B cell (primary cell): ENCODE results near the gene ANKFY1. TPM values are rescaled to one million over a fixed set of nuclear protein-coding genes. Genes with fewer than 3 reads are reported as not detected.
A peak's percentile ranks its signal among the peaks of the same experiment; 100 is the strongest.

Experiments used
- ATAC-seq: fragments of 200-7000 bp; cut with Tn5 transposase; one replicate; pipeline ENCODE4 v1.10.0; 2021; ENCODE audit warnings: low read depth, mild to moderate bottlenecking, moderate number of reproducible peaks, moderate library complexity
- CTCF ChIA-PET: fragments of 350-600 bp; sonication (Branson Sonifier 250); formaldehyde crosslinking; loops from one replicate; lab custom pipeline; 2021; ENCODE audit warnings: antibody characterized with exemption, inconsistent platforms; lab: Charles Lee
- POLR2A ChIA-PET: fragments of 350-600 bp; sonication (Branson Sonifier 250); formaldehyde crosslinking; loops from one replicate; lab custom pipeline; 2021; ENCODE audit warnings: antibody characterized with exemption; lab: Charles Lee
- DNase-seq: peaks from one replicate; pipeline ENCODE4 v3.0.0; 2013
- H2AFZ ChIP-seq: 2 replicates; pipeline ENCODE4 v1.6.1; 2012; ENCODE audit warnings: mild to moderate bottlenecking, low read depth, low read length; ENCODE audit not compliant: insufficient read depth, poor library complexity, severe bottlenecking
- H3K27ac ChIP-seq, 2 donors: 1 replicate in 1 of 2; 2 replicates in 1 of 2; pipeline ENCODE4 v1.5.1; 2012 to 2013; ENCODE audit warnings: low read length in 2 of 2, mild to moderate bottlenecking in 2 of 2, moderate library complexity in 1 of 2
- H3K27me3 ChIP-seq, 4 experiments: fragments of 200-600 bp in 1 of 4; sonication (generic) in 1 of 4; replicated peaks in 1 of 4; 1 replicate in 2 of 4; 2 replicates in 2 of 4; pipeline versions ENCODE4 v1.6.1 to v1.7.0; 2013 to 2016; ENCODE audit warnings: low read length in 3 of 4, mild to moderate bottlenecking in 2 of 4, mixed read lengths in 1 of 4, moderate library complexity in 1 of 4; ENCODE audit not compliant: insufficient read depth in 4 of 4, control insufficient read depth in 3 of 4; ENCODE audit errors: control extremely low read depth in 1 of 4
- H3K36me3 ChIP-seq, 2 experiments: replicated peaks in 1 of 2; 1 replicate in 1 of 2; 2 replicates in 1 of 2; pipeline versions ENCODE4 v1.6.1 to v1.7.1; 2013; ENCODE audit warnings: low read length in 1 of 2; ENCODE audit not compliant: insufficient read depth in 2 of 2, control insufficient read depth in 1 of 2; ENCODE audit errors: control extremely low read depth in 1 of 2, extremely low read depth in 1 of 2
- H3K4me1 ChIP-seq, 2 donors: fragments of 200-600 bp in 1 of 2; sonication (generic) in 1 of 2; 1 replicate in 1 of 2; 2 replicates in 1 of 2; pipeline versions ENCODE4 v1.5.1 to v1.6.1; 2013 to 2017; ENCODE audit warnings: low read length in 2 of 2; ENCODE audit not compliant: control insufficient read depth in 2 of 2, insufficient read depth in 2 of 2
- H3K4me2 ChIP-seq: replicated peaks from 2 replicates; pipeline ENCODE3; 2012; ENCODE audit warnings: mild to moderate bottlenecking, low read depth, low read length; ENCODE audit not compliant: poor library complexity, severe bottlenecking
- H3K4me3 ChIP-seq, 5 experiments: fragments of 200-600 bp in 1 of 5; sonication (generic) in 1 of 5; 1 replicate in 3 of 5; 2 replicates in 2 of 5; pipeline versions ENCODE4 v1.5.1 to v1.7.0; 2011 to 2016; ENCODE audit warnings: low read length in 4 of 5, mild to moderate bottlenecking in 4 of 5, low read depth in 2 of 5, control low read depth in 1 of 5, moderate library complexity in 1 of 5; ENCODE audit not compliant: insufficient read depth in 1 of 5; ENCODE audit errors: control extremely low read depth in 1 of 5, extremely low read depth in 1 of 5
- H3K79me2 ChIP-seq: fragments of 200-600 bp; sonication (generic); one replicate; pipeline ENCODE4 v1.6.0; 2016; ENCODE audit warnings: low read length; ENCODE audit not compliant: control insufficient read depth, insufficient read depth
- H3K9ac ChIP-seq: fragments of 200-600 bp; sonication (generic); 2 replicates; pipeline ENCODE4 v1.6.1; 2017; ENCODE audit warnings: mild to moderate bottlenecking, low read length, moderate library complexity
- H3K9me3 ChIP-seq, 3 donors: one replicate each; pipeline versions ENCODE4 v1.6.1 to v1.7.1; 2013; ENCODE audit warnings: low read length in 2 of 3; ENCODE audit not compliant: control insufficient read depth in 2 of 3, insufficient read depth in 1 of 3; ENCODE audit errors: control extremely low read depth in 1 of 3
- H4K20me1 ChIP-seq: 2 replicates; pipeline ENCODE4 v1.6.0; 2012; ENCODE audit warnings: mild to moderate bottlenecking, low read length; ENCODE audit not compliant: insufficient read depth, control insufficient read depth, poor library complexity, severe bottlenecking
- H3K27ac Mint-ChIP-seq: one replicate; pipeline ENCODE4 v1.8.0; 2021; ENCODE audit warnings: mixed read lengths
- H3K27me3 Mint-ChIP-seq: one replicate; pipeline ENCODE4 v1.8.0; 2021; ENCODE audit warnings: mixed read lengths
- H3K4me1 Mint-ChIP-seq: one replicate; pipeline ENCODE4 v1.8.0; 2021; ENCODE audit warnings: mixed read lengths
- H3K4me3 Mint-ChIP-seq: one replicate; pipeline ENCODE4 v1.8.0; 2021; ENCODE audit warnings: mixed read lengths
- H3K9me3 Mint-ChIP-seq: one replicate; pipeline ENCODE4 v1.8.0; 2022; ENCODE audit warnings: mixed read lengths; ENCODE audit not compliant: insufficient read depth
- CTCF ChIP-seq: fragments of 200-600 bp; IDR thresholded peaks from one replicate; pipeline ENCODE4 v1.8.0; 2022; ENCODE audit warnings: antibody characterized with exemption, mild to moderate bottlenecking
- EZH2 ChIP-seq: IDR thresholded peaks from 2 replicates; pipeline ENCODE4 v1.6.1; 2012; ENCODE audit warnings: borderline replicate concordance, low read depth, mild to moderate bottlenecking, moderate library complexity, low read length; ENCODE audit not compliant: insufficient read depth, poor library complexity, severe bottlenecking
- WGBS: methylation state at CpG from one replicate; pipeline ENCODE4 v1.1.5; 2013; ENCODE audit warnings: missing lambda C conversion rate; ENCODE audit not compliant: insufficient coverage; 5-methylcytosine and 5-hydroxymethylcytosine counted together
- intact Hi-C: fragments of 100-400 bp; cut with micrococcal nuclease; formaldehyde crosslinking; loops from one replicate; pipeline ENCODE4 v1.10.0; 2022
- polyA plus RNA-seq: library from polyadenylated mRNA; depleted of rRNA; stranded (reverse); fragments of >200 nt; gene quantifications from 2 replicates; pipeline ENCODE4 v1.2.3, GENCODE V29; 2012
- total RNA-seq, 2 donors: library from RNA; stranded (reverse); fragments of 120-200 nt in 1 of 2; gene quantifications; 1 replicate in 1 of 2; 2 replicates in 1 of 2; pipeline versions ENCODE4 v1.2.3 to v1.2.4, GENCODE V29; 2013 to 2022

ANKFY1 gene
- total and polyA plus RNA-seq, 2 donors (not counting 1 experiment from before 2014, with no cell fraction given): 23.1 to 63.9 TPM

- H3K9ac ChIP-seq: no peak overlapping the region
- no peaks in the 10 kb centered on the region for H3K4me1 ChIP-seq
- no peaks in the 10 kb centered on the region for H3K9me3 Mint-ChIP-seq
- CTCF ChIA-PET: interaction anchor here (1.6 to 3.8 kb wide), 4 partner anchors 13 to 214 kb away, joined by 8 to 44 read pairs (median 21); no protein-coding TSS in a partner anchor
- no peaks in the 10 kb centered on the region for H3K79me2 ChIP-seq
- TF ChIP-seq EZH2: no peak
- TF ChIP-seq CTCF: no peak
- no peaks in the 10 kb centered on the region for H3K27me3 ChIP-seq
- H3K4me3 Mint-ChIP-seq: no peak overlapping the region
- no peaks in the 10 kb centered on the region for H3K27me3 Mint-ChIP-seq
- WGBS: 100% methylated on average over 3 of the region's 4 CpGs
- intact Hi-C loops: no loop called here
- H2AFZ ChIP-seq: no peak overlapping the region
- H3K9me3 ChIP-seq: no peaks in the 10 kb centered on the region
- no peaks in the 10 kb centered on the region for H3K4me1 Mint-ChIP-seq
- H3K4me2 ChIP-seq: no peak overlapping the region
- H3K4me3 ChIP-seq: no peak overlapping the region
- POLR2A ChIA-PET: no interaction called here
- peaks cover 5 to 48% of the 10 kb centered on the region in 2 experiments for H3K36me3 ChIP-seq
- no peaks in the 10 kb centered on the region for H4K20me1 ChIP-seq
- H3K27ac ChIP-seq: no peak overlapping the region
- DNase-seq (no peak), ATAC-seq (no peak)
- H3K27ac Mint-ChIP-seq: no peak overlapping the region
Observed at GRCh38 chr17:4201226-4201625, 62.6 kb downstream of the ANKFY1 start.

- Histone ChIP-seq H3K9ac (no peak overlapping the region), H4K20me1 (no peaks in the 10 kb centered on the region), H3K4me2 (no peak overlapping the region), H3K27ac (no peak overlapping the region), H2AFZ (no peak overlapping the region), H3K4me3 (no peak overlapping the region), H3K4me1 (no peaks in the 10 kb centered on the region), H3K9me3 (no peaks in the 10 kb centered on the region), H3K36me3 (peaks cover 3 to 49% of the 10 kb centered on the region in 2 experiments), H3K27me3 (no peaks in the 10 kb centered on the region), H3K79me2 (no peaks in the 10 kb centered on the region)
- no peak overlapping the region for H3K27ac Mint-ChIP-seq
- POLR2A ChIA-PET: no interaction called here
- CTCF ChIA-PET: interaction anchor here (0.8 to 3.8 kb wide), 22 partner anchors 10 to 221 kb away, joined by 3 to 44 read pairs (median 5); no protein-coding TSS in a partner anchor
- no peak overlapping the region for H3K4me3 Mint-ChIP-seq
- H3K4me1 Mint-ChIP-seq: no peaks in the 10 kb centered on the region
- ATAC-seq (peak; percentile 70), DNase-seq (peak; percentile 58)
- WGBS: 20% methylated on average over 3 of the region's 9 CpGs
- no peaks in the 10 kb centered on the region for H3K27me3 Mint-ChIP-seq
- intact Hi-C loops: loop anchor here (1.0 kb wide), 2 partner anchors 15 to 213 kb away; no protein-coding TSS in a partner anchor
- TF ChIP-seq CTCF (peak; percentile 85), EZH2 (no peak)
- no peaks in the 10 kb centered on the region for H3K9me3 Mint-ChIP-seq
Observed at GRCh38 chr17:4199818-4200402, 63.9 kb downstream of the ANKFY1 start.
